Measurements from ENCODE around the gene DEUP1.

- no peak for TF ChIP-seq CTCF (IDR thresholded peaks at IDR 0.05)
- TF ChIP-seq POLR2A (IDR thresholded peaks at IDR 0.05), result no peak
Measured at GRCh38 chr11:93288767-93289166, 41.8 kb upstream of the DEUP1 start.
